ENCODE data around the gene FARS2. TPM values are rescaled to one million over a fixed set of nuclear protein-coding genes. Genes with fewer than 3 reads are reported as not detected.

The FARS2 gene
- total RNA-seq, 2 donors from 2014 or later, result 16.2 to 18.3 TPM

GRCh38 chr6:5587648-5588047 lies 326.3 kb downstream of the FARS2 start:
- Mint-ChIP-seq H3K4me1 (peaks cover 6% of the 10 kb centered on the region), H3K27me3 (ENCODE audit: insufficient read depth) (no peaks in the 10 kb centered on the region), H3K4me3 (no peak overlapping the region), H3K27ac (no peak overlapping the region), H3K36me3 (ENCODE audit: low read depth) (peaks cover 4% of the 10 kb centered on the region), H3K9me3 (peaks cover 12% of the 10 kb centered on the region)
- Histone ChIP-seq H3K4me1 (ENCODE audit: control insufficient read depth, insufficient read depth, low read length) (peaks cover 1% of the 10 kb centered on the region), H3K4me3 (ENCODE audit: low read length) (no peak overlapping the region), H3K9me3 (ENCODE audit: control insufficient read depth, low read length) (peaks cover 11% of the 10 kb centered on the region), H3K27me3 (ENCODE audit: control insufficient read depth, insufficient read depth, low read length, poor library complexity, severe bottlenecking) (no peaks in the 10 kb centered on the region), H3K27ac (ENCODE audit: low read depth, low read length) (no peak overlapping the region), H3K9ac (ENCODE audit: extremely low read depth, low read length, poor library complexity, severe bottlenecking) (no peak overlapping the region), H3K36me3 (ENCODE audit: control insufficient read depth, insufficient read depth, low read length) (no peaks in the 10 kb centered on the region)
- 94 to 100% methylated on average over 2 to 3 of the region's 3 CpGs for WGBS, 2 experiments (ENCODE audit: insufficient coverage in 1 of 2, insufficient read length in 1 of 2)
- no peak for DNase-seq
- TF ChIP-seq, protein P1, sequence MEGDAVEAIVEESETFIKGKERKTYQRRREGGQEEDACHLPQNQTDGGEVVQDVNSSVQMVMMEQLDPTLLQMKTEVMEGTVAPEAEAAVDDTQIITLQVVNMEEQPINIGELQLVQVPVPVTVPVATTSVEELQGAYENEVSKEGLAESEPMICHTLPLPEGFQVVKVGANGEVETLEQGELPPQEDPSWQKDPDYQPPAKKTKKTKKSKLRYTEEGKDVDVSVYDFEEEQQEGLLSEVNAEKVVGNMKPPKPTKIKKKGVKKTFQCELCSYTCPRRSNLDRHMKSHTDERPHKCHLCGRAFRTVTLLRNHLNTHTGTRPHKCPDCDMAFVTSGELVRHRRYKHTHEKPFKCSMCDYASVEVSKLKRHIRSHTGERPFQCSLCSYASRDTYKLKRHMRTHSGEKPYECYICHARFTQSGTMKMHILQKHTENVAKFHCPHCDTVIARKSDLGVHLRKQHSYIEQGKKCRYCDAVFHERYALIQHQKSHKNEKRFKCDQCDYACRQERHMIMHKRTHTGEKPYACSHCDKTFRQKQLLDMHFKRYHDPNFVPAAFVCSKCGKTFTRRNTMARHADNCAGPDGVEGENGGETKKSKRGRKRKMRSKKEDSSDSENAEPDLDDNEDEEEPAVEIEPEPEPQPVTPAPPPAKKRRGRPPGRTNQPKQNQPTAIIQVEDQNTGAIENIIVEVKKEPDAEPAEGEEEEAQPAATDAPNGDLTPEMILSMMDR (conservative IDR thresholded peaks at IDR 0.05), result no peak

DNA sequence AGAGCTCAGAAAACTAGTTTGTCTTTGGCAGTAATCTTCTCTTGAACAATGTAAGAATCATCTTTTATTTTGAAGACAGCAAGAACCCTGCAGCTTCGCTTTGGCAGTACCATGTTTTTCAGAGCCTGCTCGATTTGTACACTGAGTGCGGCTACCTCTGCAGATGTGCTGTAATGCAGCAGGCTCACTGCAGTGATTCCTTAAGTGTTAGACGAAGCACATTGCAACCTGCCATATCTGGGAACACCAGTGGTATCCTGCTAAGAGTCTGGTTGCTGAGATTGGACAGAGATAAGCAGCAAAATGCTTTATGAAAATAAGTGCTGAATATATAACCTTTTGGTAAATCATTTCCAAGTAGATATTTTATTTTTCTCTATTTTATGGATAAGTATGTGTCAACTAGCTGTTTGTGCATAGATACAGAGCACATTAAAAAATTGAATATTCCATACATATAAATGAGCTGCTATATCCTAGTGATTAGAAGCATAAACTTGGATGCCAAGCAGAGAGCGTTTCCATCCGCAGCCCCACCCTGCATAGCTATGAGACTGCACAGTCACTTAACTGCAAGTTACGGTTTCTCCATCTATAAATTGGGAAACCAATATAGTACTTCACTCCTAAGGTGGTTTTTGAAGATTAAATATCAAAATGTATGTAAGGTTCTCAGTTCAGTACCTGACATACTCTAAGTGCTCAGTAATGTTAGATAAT lies 328.3 kb downstream of the FARS2 start:
- TF ChIP-seq, protein P1 (conservative IDR thresholded peaks at IDR 0.05), result no peak
- peaks cover 23% of the 10 kb centered on the region for H3K4me1 Mint-ChIP-seq
- Histone ChIP-seq H3K4me1 (ENCODE audit: control insufficient read depth, insufficient read depth, low read length) (peaks cover 2% of the 10 kb centered on the region), H3K27ac (ENCODE audit: low read depth, low read length) (no peak overlapping the region), H3K27me3 (ENCODE audit: control insufficient read depth, insufficient read depth, low read length, poor library complexity, severe bottlenecking) (no peaks in the 10 kb centered on the region), H3K9me3 (ENCODE audit: control insufficient read depth, low read length) (peaks cover 11% of the 10 kb centered on the region), H3K9ac (ENCODE audit: extremely low read depth, low read length, poor library complexity, severe bottlenecking) (no peak overlapping the region), H3K36me3 (ENCODE audit: control insufficient read depth, insufficient read depth, low read length) (no peaks in the 10 kb centered on the region), H3K4me3 (ENCODE audit: low read length) (no peak overlapping the region)
- no peak overlapping the region for H3K4me3 Mint-ChIP-seq
- peaks cover 4% of the 10 kb centered on the region for H3K36me3 Mint-ChIP-seq (ENCODE audit: low read depth)
- DNase-seq, result no peak
- no peaks in the 10 kb centered on the region for H3K27me3 Mint-ChIP-seq (ENCODE audit: insufficient read depth)
- H3K27ac Mint-ChIP-seq, result no peak overlapping the region
- H3K9me3 Mint-ChIP-seq, result peaks cover 12% of the 10 kb centered on the region
- 91 to 95% methylated on average over 6 to 7 of the region's 7 CpGs for WGBS, 2 experiments (ENCODE audit: insufficient coverage in 1 of 2, insufficient read length in 1 of 2)

DNA sequence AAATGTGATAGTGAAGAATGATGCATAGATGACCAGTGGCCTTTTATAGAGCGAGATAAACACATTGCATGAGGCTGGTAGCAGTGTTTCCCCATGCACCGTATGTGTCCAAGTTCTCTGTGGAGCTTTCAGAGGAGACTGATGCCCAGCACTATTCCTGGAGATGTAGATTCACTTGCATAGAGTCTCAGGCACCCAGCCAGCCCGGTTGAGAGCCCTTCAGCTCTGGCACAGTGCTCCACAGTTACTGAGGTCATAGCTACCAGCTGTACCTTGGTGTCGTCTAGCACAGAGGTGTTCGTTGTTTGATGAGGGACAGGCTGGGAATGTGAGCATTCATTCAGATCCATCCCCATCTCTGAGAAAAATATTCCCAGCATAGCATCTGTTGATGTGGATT lies 328.9 kb downstream of the FARS2 start:
- Mint-ChIP-seq H3K36me3 (ENCODE audit: low read depth) (peaks cover 4% of the 10 kb centered on the region), H3K9me3 (peaks cover 12% of the 10 kb centered on the region), H3K27me3 (ENCODE audit: insufficient read depth) (no peaks in the 10 kb centered on the region), H3K27ac (no peak overlapping the region), H3K4me3 (no peak overlapping the region), H3K4me1 (peaks cover 23% of the 10 kb centered on the region)
- WGBS, 2 experiments (ENCODE audit: insufficient coverage in 1 of 2, insufficient read length in 1 of 2), result 70 to 78% methylated on average over 3 to 5 of the region's 5 CpGs
- no peaks in the 10 kb centered on the region for H3K36me3 ChIP-seq (ENCODE audit: control insufficient read depth, insufficient read depth, low read length)
- no peak overlapping the region for H3K4me3 ChIP-seq (ENCODE audit: low read length)
- TF ChIP-seq, protein P1 (conservative IDR thresholded peaks at IDR 0.05), result no peak
- DNase-seq, result no peak
- peaks cover 11% of the 10 kb centered on the region for H3K9me3 ChIP-seq (ENCODE audit: control insufficient read depth, low read length)
- H3K27me3 ChIP-seq (ENCODE audit: control insufficient read depth, insufficient read depth, low read length, poor library complexity, severe bottlenecking), result no peaks in the 10 kb centered on the region
- peaks cover 2% of the 10 kb centered on the region for H3K4me1 ChIP-seq (ENCODE audit: control insufficient read depth, insufficient read depth, low read length)
- no peak overlapping the region for H3K27ac ChIP-seq (ENCODE audit: low read depth, low read length)
- no peak overlapping the region for H3K9ac ChIP-seq (ENCODE audit: extremely low read depth, low read length, poor library complexity, severe bottlenecking)
